Stomach (tissue), 9 donors: ENCODE data around the gene TPST2. TPM values are rescaled to one million over a fixed set of nuclear protein-coding genes. Genes with fewer than 3 reads are reported as not detected.

Experiments
- DNase-seq, 2 donors: peaks; one replicate each; pipeline versions ENCODE4 v3.0.0 to v3.0.0-alpha.2; 2013 to 2019
- H3K27ac ChIP-seq, 5 donors: fragments of 200-600 bp in 4 of 5; sonication (generic) in 4 of 5; one replicate each; pipeline ENCODE4 v1.5.1; 2013 to 2019; ENCODE audit warnings: mild to moderate bottlenecking in 1 of 5, moderate library complexity in 1 of 5
- H3K27me3 ChIP-seq, 3 donors: fragments of 200-600 bp; sonication (generic); one replicate each; pipeline ENCODE4 v1.5.1; 2017 to 2019; ENCODE audit warnings: mixed run types in 1 of 3
- H3K36me3 ChIP-seq, 4 donors: fragments of 200-600 bp; sonication (generic); 1 replicate in 3 of 4; 2 replicates in 1 of 4; pipeline ENCODE4 v1.5.1; 2016 to 2019
- H3K4me1 ChIP-seq, 4 donors: fragments of 200-600 bp; sonication (generic); one replicate each; pipeline ENCODE4 v1.5.1; 2016 to 2019
- H3K4me3 ChIP-seq, 4 donors: fragments of 200-600 bp; sonication (generic) in 3 of 4; one replicate each; pipeline ENCODE4 v1.5.1; 2016 to 2019; ENCODE audit warnings: mild to moderate bottlenecking in 1 of 4
- H3K9me3 ChIP-seq, 4 donors: fragments of 200-600 bp; sonication (generic); one replicate each; pipeline ENCODE4 v1.5.1; 2016 to 2019
- EP300 ChIP-seq: sonication (generic); formaldehyde crosslinking; IDR thresholded peaks from one replicate; pipeline ENCODE4 v1.6.1; 2017; ENCODE audit warnings: antibody characterized with exemption
- POLR2A ChIP-seq, 4 donors: fragments of 450-650 bp; IDR thresholded peaks; one replicate each; pipeline ENCODE4 v1.6.1; 2016; ENCODE audit warnings: antibody characterized with exemption in 4 of 4, control low read depth in 2 of 4, mild to moderate bottlenecking in 1 of 4, moderate library complexity in 1 of 4
- POLR2AphosphoS5 ChIP-seq, 3 donors: sonication (generic); formaldehyde crosslinking; IDR thresholded peaks; one replicate each; pipeline ENCODE4 v1.6.1; 2016; ENCODE audit warnings: antibody characterized with exemption in 3 of 3
- WGBS, 5 donors: extraction: QIAGEN DNeasy Blood & Tissue Kit in 3 of 5; methylation state at CpG; one replicate each; pipeline versions ENCODE4 v1.1.5 to v1.1.7; 2013 to 2018; 5-methylcytosine and 5-hydroxymethylcytosine counted together
- intact Hi-C: fragments of 100-400 bp; cut with DNase I; formaldehyde crosslinking; loops from one replicate; pipeline ENCODE4 v1.15.1; 2023; ENCODE audit warnings: low total_unique reads
- polyA plus RNA-seq, 3 donors: library from polyadenylated mRNA; stranded (reverse); fragments of 200-250 nt; gene quantifications; one replicate each; pipeline ENCODE4 v1.2.3, GENCODE V29; 2013
- total RNA-seq, 5 donors: library from RNA; depleted of rRNA; stranded (reverse); fragments of >200 nt; gene quantifications; one replicate each; pipeline versions ENCODE4 v1.1.0 to v1.2.3, GENCODE V29; 2014 to 2016
- TF ChIP-seq, protein P1 (sequence below), 7 experiments: fragments of 450-650 bp in 4 of 7; fragments of 200-600 bp in 3 of 7; sonication (generic) in 3 of 7; IDR thresholded peaks; one replicate each; pipeline ENCODE4 v1.5.1; 2016 to 2019; ENCODE audit warnings: antibody characterized with exemption in 7 of 7, control low read depth in 2 of 7, mild to moderate bottlenecking in 1 of 7
- donor health status: healthy with polysubstance abuse.
- donor health status: Bipolar disorder and iron deficiency.
- donor health status: healthy.

Gene TPST2
- total and polyA plus RNA-seq, 8 donors = 5.3 to 88.3 (median 10.4) TPM

DNA sequence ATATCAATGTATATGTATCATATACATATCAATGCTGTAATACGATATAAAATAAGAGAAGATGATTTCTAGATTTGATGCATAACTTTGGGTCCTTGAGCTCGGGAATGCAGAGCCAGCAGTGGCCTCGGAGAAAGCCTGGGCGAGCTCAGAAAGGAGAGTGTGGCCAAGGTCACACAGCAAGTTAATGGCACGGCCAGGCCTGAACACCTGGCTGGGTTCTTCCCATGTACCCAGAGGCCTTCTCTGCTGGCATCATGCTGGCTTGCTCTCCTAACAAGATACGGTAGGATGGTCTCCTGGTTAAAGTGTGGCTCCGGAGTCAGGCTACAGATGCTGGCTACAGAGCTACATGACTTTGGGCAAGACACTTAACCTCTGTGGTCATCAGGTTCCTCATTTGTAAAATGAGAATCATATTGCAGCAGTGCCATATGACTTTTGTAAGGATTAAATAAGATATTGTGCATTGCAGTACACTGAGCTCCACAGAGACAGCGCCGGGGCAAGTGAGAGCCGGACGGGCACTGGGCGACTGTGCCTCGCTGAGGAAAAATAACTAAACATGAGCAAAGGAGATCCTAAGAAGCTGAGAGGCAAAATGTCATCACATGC lies 29.9 kb downstream of the TPST2 start:
- intact Hi-C loops = no loop called here
- TF ChIP-seq EP300 = no peak
- TF ChIP-seq POLR2A (IDR thresholded peaks at IDR 0.05) = no peak
- TF ChIP-seq, protein P1, sequence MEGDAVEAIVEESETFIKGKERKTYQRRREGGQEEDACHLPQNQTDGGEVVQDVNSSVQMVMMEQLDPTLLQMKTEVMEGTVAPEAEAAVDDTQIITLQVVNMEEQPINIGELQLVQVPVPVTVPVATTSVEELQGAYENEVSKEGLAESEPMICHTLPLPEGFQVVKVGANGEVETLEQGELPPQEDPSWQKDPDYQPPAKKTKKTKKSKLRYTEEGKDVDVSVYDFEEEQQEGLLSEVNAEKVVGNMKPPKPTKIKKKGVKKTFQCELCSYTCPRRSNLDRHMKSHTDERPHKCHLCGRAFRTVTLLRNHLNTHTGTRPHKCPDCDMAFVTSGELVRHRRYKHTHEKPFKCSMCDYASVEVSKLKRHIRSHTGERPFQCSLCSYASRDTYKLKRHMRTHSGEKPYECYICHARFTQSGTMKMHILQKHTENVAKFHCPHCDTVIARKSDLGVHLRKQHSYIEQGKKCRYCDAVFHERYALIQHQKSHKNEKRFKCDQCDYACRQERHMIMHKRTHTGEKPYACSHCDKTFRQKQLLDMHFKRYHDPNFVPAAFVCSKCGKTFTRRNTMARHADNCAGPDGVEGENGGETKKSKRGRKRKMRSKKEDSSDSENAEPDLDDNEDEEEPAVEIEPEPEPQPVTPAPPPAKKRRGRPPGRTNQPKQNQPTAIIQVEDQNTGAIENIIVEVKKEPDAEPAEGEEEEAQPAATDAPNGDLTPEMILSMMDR (IDR thresholded peaks at IDR 0.05) = no peak
- TF ChIP-seq POLR2AphosphoS5 (IDR thresholded peaks at IDR 0.05) = no peak
- DNase-seq = no peak
- H3K4me1 ChIP-seq = peaks cover 4 to 6% (median 5%) of the 10 kb centered on the region in 4 donors
- no peaks in the 10 kb centered on the region for H3K9me3 ChIP-seq
- no peak overlapping the region for H3K4me3 ChIP-seq
- no peak overlapping the region for H3K27ac ChIP-seq
- H3K27me3 ChIP-seq = no peaks in the 10 kb centered on the region
- WGBS, 5 donors = 88 to 94% (median 90%) methylated on average over 13 of the region's 13 CpGs
- peaks cover 0 to 13% (median 2%) of the 10 kb centered on the region in 4 donors for H3K36me3 ChIP-seq

DNA sequence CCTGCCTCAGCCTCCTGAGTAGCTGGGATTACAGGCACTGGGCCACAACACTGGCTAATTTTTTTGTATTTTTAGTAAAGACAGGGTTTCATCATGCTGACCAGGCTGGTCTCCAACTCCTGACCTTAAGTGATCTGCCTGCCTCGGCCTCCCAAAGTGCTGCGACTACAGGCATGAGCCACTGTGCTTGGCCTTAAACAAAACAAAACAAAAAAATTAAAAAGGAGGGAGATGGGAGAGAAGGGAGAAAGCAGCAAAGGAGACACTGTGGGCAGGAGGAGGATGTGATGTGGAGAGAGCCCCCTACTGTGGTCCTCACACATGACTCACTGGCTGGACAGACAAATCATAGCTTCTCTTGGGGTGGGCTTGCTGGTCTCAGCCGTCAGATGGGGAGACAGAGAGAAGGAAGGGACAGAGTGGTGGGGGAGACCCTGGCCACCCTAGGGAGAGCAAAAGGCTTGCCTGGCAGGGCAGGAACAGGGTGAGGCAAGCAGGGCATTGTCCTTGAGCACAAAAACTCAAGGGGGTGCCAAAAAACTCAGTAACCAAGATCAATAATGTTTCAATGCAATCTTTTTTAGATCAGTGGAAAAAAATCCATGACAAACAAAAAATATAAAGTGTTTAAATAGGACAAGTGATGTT lies 31.6 kb downstream of the TPST2 start:
- H3K36me3 ChIP-seq = no peaks in the 10 kb centered on the region
- TF ChIP-seq, protein P1 (IDR thresholded peaks at IDR 0.05) = no peak
- TF ChIP-seq POLR2AphosphoS5 (IDR thresholded peaks at IDR 0.05) (no peak), POLR2A (IDR thresholded peaks at IDR 0.05) (no peak), EP300 (no peak)
- DNase-seq = no peak
- no peak overlapping the region for H3K4me3 ChIP-seq
- H3K9me3 ChIP-seq = no peaks in the 10 kb centered on the region
- intact Hi-C loops = no loop called here
- WGBS, 5 donors = 64 to 83% (median 75%) methylated on average over 3 of the region's 3 CpGs
- H3K27ac ChIP-seq = no peak overlapping the region
- H3K27me3 ChIP-seq = no peaks in the 10 kb centered on the region
- H3K4me1 ChIP-seq = peaks cover 4 to 6% (median 5%) of the 10 kb centered on the region in 4 donors

DNA sequence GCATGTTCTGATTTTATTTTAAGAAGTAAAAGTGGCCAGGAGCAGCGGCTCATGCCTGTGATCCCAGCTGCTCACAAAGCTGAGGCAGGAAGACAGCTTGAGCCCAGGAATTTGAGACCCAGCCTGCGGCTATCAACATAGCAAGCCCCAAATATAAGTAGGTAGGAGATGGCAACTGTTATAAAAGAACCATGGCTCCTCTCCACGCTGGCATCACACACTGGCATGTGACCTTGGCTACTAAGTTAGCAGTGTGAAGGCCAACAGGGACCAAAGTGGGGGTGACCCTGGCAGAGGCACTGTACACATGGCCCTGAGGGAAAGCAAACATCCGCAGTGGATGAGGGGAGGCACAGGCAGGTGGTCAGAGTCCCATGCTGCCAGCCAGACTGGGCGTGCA lies 33.0 kb downstream of the TPST2 start:
- intact Hi-C loops = no loop called here
- H3K4me3 ChIP-seq = no peak overlapping the region
- no peak overlapping the region for H3K27ac ChIP-seq
- no peaks in the 10 kb centered on the region for H3K36me3 ChIP-seq
- DNase-seq = no peak
- no peaks in the 10 kb centered on the region for H3K9me3 ChIP-seq
- H3K27me3 ChIP-seq = no peaks in the 10 kb centered on the region
- H3K4me1 ChIP-seq = peaks cover 3 to 9% (median 3%) of the 10 kb centered on the region in 4 donors
- WGBS, 5 donors = 81 to 89% (median 86%) methylated on average over 5 of the region's 5 CpGs
- TF ChIP-seq, protein P1 (IDR thresholded peaks at IDR 0.05) = no peak
- TF ChIP-seq POLR2A (IDR thresholded peaks at IDR 0.05) = no peak
- no peak for TF ChIP-seq POLR2AphosphoS5 (IDR thresholded peaks at IDR 0.05)
- TF ChIP-seq EP300 = no peak

DNA sequence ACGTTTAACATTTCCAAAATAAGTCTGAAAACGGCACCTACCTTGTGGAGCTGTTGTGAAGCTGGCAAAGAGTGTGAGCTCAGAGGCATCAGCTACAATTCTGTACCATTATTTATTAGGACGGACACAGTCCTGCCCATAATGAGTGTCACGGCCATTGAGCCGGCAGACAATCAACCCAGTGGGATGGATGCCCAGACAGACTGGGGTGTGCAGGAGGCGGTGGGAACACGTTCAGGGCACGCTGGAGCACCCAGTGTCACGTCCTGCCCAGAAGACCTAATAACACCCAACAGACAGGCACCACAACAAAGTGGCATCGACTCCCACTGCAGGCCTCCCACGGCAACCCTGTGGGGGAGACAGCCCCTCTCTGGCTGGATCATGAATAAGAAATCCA lies 34.5 kb downstream of the TPST2 start:
- TF ChIP-seq, protein P1 (IDR thresholded peaks at IDR 0.05) = no peak
- no peak for TF ChIP-seq EP300
- TF ChIP-seq POLR2AphosphoS5 (IDR thresholded peaks at IDR 0.05) = no peak
- no peak for TF ChIP-seq POLR2A (IDR thresholded peaks at IDR 0.05)
- Histone ChIP-seq H3K27me3 (no peaks in the 10 kb centered on the region), H3K36me3 (no peaks in the 10 kb centered on the region), H3K27ac (no peak overlapping the region), H3K4me1 (peaks cover 0 to 9% (median 0%) of the 10 kb centered on the region in 4 donors), H3K9me3 (no peaks in the 10 kb centered on the region), H3K4me3 (no peak overlapping the region)
- 85 to 94% (median 88%) methylated on average over 10 to 11 of the region's 11 CpGs for WGBS, 5 donors
- intact Hi-C loops = no loop called here
- no peak for DNase-seq
